Measurements from ENCODE around the gene MAGI1. TPM values are rescaled to one million over a fixed set of nuclear protein-coding genes. Genes with fewer than 3 reads are reported as not detected.

MAGI1 gene
- total RNA-seq, 4 donors from 2014 or later: 49.5 to 72.1 (median 67.6) TPM

DNA sequence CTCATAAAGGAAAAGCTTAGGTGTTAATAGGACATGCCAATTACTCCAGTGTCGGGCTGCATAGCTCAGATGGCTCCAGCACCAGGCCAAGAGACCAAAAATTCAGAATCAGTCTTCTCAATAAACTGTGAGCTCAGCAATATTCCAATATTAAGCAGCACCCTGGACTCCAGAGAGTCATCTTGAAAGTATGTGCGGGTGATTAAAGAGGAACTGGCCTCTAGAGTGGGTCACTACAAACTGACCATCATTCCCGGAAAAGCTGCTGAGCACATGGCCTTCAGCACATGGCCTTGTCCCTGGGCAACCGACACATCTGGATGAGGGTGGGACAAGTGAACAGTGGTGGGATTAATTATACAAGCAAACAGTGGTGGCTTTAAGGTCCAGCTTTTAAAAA is 59.0 kb downstream of the MAGI1 start:
- Histone ChIP-seq H3K4me3 (no peak overlapping the region), H3K36me3 (no peaks in the 10 kb centered on the region), H3K9me3 (no peaks in the 10 kb centered on the region), H3K27me3 (no peaks in the 10 kb centered on the region), H3K27ac (no peak overlapping the region), H3K4me1 (no peaks in the 10 kb centered on the region)
- no peak for DNase-seq
- TF ChIP-seq, protein P1, sequence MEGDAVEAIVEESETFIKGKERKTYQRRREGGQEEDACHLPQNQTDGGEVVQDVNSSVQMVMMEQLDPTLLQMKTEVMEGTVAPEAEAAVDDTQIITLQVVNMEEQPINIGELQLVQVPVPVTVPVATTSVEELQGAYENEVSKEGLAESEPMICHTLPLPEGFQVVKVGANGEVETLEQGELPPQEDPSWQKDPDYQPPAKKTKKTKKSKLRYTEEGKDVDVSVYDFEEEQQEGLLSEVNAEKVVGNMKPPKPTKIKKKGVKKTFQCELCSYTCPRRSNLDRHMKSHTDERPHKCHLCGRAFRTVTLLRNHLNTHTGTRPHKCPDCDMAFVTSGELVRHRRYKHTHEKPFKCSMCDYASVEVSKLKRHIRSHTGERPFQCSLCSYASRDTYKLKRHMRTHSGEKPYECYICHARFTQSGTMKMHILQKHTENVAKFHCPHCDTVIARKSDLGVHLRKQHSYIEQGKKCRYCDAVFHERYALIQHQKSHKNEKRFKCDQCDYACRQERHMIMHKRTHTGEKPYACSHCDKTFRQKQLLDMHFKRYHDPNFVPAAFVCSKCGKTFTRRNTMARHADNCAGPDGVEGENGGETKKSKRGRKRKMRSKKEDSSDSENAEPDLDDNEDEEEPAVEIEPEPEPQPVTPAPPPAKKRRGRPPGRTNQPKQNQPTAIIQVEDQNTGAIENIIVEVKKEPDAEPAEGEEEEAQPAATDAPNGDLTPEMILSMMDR (IDR thresholded peaks at IDR 0.05): no peak
- TF ChIP-seq POLR2A (IDR thresholded peaks at IDR 0.05): no peak

- no peaks in the 10 kb centered on the region for H3K27me3 ChIP-seq
- TF ChIP-seq, protein P1 (IDR thresholded peaks at IDR 0.05): no peak
- TF ChIP-seq POLR2A (IDR thresholded peaks at IDR 0.05): no peak
- no peaks in the 10 kb centered on the region for H3K4me1 ChIP-seq
- DNase-seq: no peak
- no peaks in the 10 kb centered on the region for H3K36me3 ChIP-seq
- no peaks in the 10 kb centered on the region for H3K9me3 ChIP-seq
- no peak overlapping the region for H3K27ac ChIP-seq
- no peak overlapping the region for H3K4me3 ChIP-seq
Observed at GRCh38 chr3:65979162-65979561, 59.6 kb downstream of the MAGI1 start.

DNA sequence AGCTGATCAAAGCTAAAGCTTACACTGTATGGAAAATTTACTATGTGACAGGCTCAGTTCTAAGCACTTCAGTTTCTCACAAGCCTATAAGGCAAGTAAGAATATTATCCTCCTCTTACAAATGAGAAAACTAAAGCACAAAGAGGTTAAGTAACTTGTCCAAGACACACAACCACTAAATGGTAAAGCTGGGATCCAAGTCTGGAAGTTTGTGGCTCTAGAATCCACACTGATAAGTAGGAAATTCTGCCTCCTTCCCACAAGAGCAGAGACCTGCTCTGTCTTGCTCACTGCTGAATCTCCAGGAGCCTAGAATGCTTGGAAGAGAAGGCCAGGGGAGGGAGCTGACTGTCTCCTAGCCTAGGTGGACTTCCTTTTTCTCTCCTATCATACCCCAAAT is 60.6 kb downstream of the MAGI1 start:
- H3K4me3 ChIP-seq: no peak overlapping the region
- H3K36me3 ChIP-seq: no peaks in the 10 kb centered on the region
- no peak overlapping the region for H3K27ac ChIP-seq
- DNase-seq: no peak
- TF ChIP-seq, protein P1 (IDR thresholded peaks at IDR 0.05): no peak
- TF ChIP-seq POLR2A (IDR thresholded peaks at IDR 0.05): no peak
- no peaks in the 10 kb centered on the region for H3K4me1 ChIP-seq
- no peaks in the 10 kb centered on the region for H3K27me3 ChIP-seq
- H3K9me3 ChIP-seq: no peaks in the 10 kb centered on the region

- no peak overlapping the region for H3K4me3 ChIP-seq
- TF ChIP-seq POLR2A (IDR thresholded peaks at IDR 0.05): no peak
- TF ChIP-seq, protein P1 (IDR thresholded peaks at IDR 0.05): no peak
- no peak overlapping the region for H3K27ac ChIP-seq
- no peak for DNase-seq
- no peaks in the 10 kb centered on the region for H3K27me3 ChIP-seq
- peaks cover 0 to 6% (median 0%) of the 10 kb centered on the region in 4 donors for H3K4me1 ChIP-seq
- no peaks in the 10 kb centered on the region for H3K9me3 ChIP-seq
- H3K36me3 ChIP-seq: no peaks in the 10 kb centered on the region
Observed at GRCh38 chr3:65975032-65975431, 63.7 kb downstream of the MAGI1 start.

GRCh38 chr3:65974509-65974908 is 64.2 kb downstream of the MAGI1 start:
- TF ChIP-seq POLR2A (IDR thresholded peaks at IDR 0.05): no peak
- Histone ChIP-seq H3K27ac (no peak overlapping the region), H3K9me3 (no peaks in the 10 kb centered on the region)

DNA sequence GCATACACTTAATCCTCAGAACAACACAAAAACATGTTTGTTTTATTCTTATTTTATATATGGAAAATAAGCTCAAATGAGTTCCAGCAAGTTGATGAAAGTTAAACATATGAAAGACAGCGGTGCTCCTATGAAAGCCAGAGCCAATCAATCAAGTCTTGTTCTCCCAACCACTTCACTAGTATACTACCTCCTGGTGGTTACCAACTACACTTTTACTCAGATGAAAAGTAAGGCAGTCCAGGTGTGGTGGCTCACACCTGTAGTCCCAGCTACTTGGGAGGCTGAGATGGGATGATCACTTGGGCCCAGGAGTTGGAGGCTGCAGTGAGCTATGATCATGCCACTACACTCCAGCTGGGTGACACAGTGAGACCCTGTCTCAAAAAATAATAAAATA is 66.0 kb downstream of the MAGI1 start:
- peaks cover 0 to 6% (median 0%) of the 10 kb centered on the region in 4 donors for H3K4me1 ChIP-seq
- no peaks in the 10 kb centered on the region for H3K9me3 ChIP-seq
- no peak for DNase-seq
- no peak overlapping the region for H3K27ac ChIP-seq
- H3K27me3 ChIP-seq: no peaks in the 10 kb centered on the region
- H3K36me3 ChIP-seq: no peaks in the 10 kb centered on the region
- H3K4me3 ChIP-seq: no peak overlapping the region
- TF ChIP-seq POLR2A (IDR thresholded peaks at IDR 0.05): no peak
- TF ChIP-seq, protein P1 (IDR thresholded peaks at IDR 0.05): no peak

More at GRCh38 chr3:65974509-65974908, 64.2 kb downstream of the MAGI1 start:
- peaks cover 0 to 6% (median 0%) of the 10 kb centered on the region in 4 donors for H3K4me1 ChIP-seq
- no peaks in the 10 kb centered on the region for H3K36me3 ChIP-seq
- no peak overlapping the region for H3K4me3 ChIP-seq
- H3K27me3 ChIP-seq: no peaks in the 10 kb centered on the region
- DNase-seq: no peak
